Peyer's patch (tissue), 4 donors: ENCODE results near the gene TDP1. TPM values are rescaled to one million over a fixed set of nuclear protein-coding genes. Genes with fewer than 3 reads are reported as not detected.

Experiments used
- DNase-seq, 3 donors: peaks; one replicate each; pipeline ENCODE4 v3.0.0-alpha.2; 2017 to 2019
- H3K27ac ChIP-seq, 4 donors: fragments of 200-600 bp; sonication (generic); one replicate each; pipeline ENCODE4 v1.5.1; 2016 to 2019
- H3K27me3 ChIP-seq, 2 donors: fragments of 200-600 bp; sonication (generic); one replicate each; pipeline ENCODE4 v1.5.1; 2019
- H3K36me3 ChIP-seq, 3 donors: fragments of 200-600 bp; sonication (generic); one replicate each; pipeline ENCODE4 v1.5.1; 2016 to 2019
- H3K4me1 ChIP-seq, 4 donors: fragments of 200-600 bp; sonication (generic); one replicate each; pipeline ENCODE4 v1.5.1; 2016 to 2019
- H3K4me3 ChIP-seq, 4 donors: fragments of 200-600 bp; sonication (generic); 1 replicate in 3 of 4; 2 replicates in 1 of 4; pipeline ENCODE4 v1.5.1; 2016 to 2019; ENCODE audit warnings: mild to moderate bottlenecking in 1 of 4
- H3K9me3 ChIP-seq, 4 donors: fragments of 200-600 bp; sonication (generic); one replicate each; pipeline ENCODE4 v1.5.1; 2016 to 2019; ENCODE audit warnings: mild to moderate bottlenecking in 1 of 4
- CTCF ChIP-seq, 6 experiments: fragments of 450-650 bp in 4 of 6; fragments of 200-600 bp in 2 of 6; sonication (generic) in 1 of 6; IDR thresholded peaks; one replicate each; pipeline ENCODE4 v1.5.1; 2017 to 2019; ENCODE audit warnings: antibody characterized with exemption in 6 of 6, mild to moderate bottlenecking in 3 of 6, moderate library complexity in 1 of 6
- POLR2A ChIP-seq, 2 donors: fragments of 450-650 bp; IDR thresholded peaks; one replicate each; pipeline ENCODE4 v1.5.1; 2017; ENCODE audit warnings: antibody characterized with exemption in 2 of 2, mild to moderate bottlenecking in 2 of 2, moderate library complexity in 2 of 2
- total RNA-seq, 4 donors: library from RNA; depleted of rRNA; stranded (reverse); fragments of >200 nt; gene quantifications; one replicate each; pipeline ENCODE4 v1.1.0, GENCODE V29; 2016

TDP1 gene
- total RNA-seq, 4 donors from 2014 or later: 9.5 to 44.6 (median 15.5) TPM

- Histone ChIP-seq H3K27me3 (no peaks in the 10 kb centered on the region), H3K4me3 (no peak overlapping the region), H3K4me1 (no peaks in the 10 kb centered on the region), H3K36me3 (no peaks in the 10 kb centered on the region), H3K9me3 (no peaks in the 10 kb centered on the region), H3K27ac (no peak overlapping the region)
- no peak for TF ChIP-seq CTCF (IDR thresholded peaks at IDR 0.05)
- TF ChIP-seq POLR2A (IDR thresholded peaks at IDR 0.05): no peak
- DNase-seq: no peak
These were observed 94.5 kb downstream of the TDP1 start for GRCh38 chr14:90050271-90050670.

- no peaks in the 10 kb centered on the region for H3K4me1 ChIP-seq
These were observed 97.3 kb downstream of the TDP1 start for GRCh38 chr14:90053044-90053443.

GRCh38 chr14:90054803-90055202 lies 99.1 kb downstream of the TDP1 start:
- TF ChIP-seq POLR2A (IDR thresholded peaks at IDR 0.05) (no peak), CTCF (IDR thresholded peaks at IDR 0.05) (no peak)
- no peaks in the 10 kb centered on the region for H3K9me3 ChIP-seq
- no peak overlapping the region for H3K4me3 ChIP-seq
- no peaks in the 10 kb centered on the region for H3K36me3 ChIP-seq
- H3K27ac ChIP-seq: no peak overlapping the region
- no peaks in the 10 kb centered on the region for H3K27me3 ChIP-seq
- H3K4me1 ChIP-seq: no peaks in the 10 kb centered on the region
- no peak for DNase-seq

More at GRCh38 chr14:90053044-90053443, 97.3 kb downstream of the TDP1 start:
- Histone ChIP-seq H3K9me3 (no peaks in the 10 kb centered on the region), H3K27ac (no peak overlapping the region), H3K27me3 (no peaks in the 10 kb centered on the region), H3K4me3 (no peak overlapping the region), H3K36me3 (no peaks in the 10 kb centered on the region)
- no peak for TF ChIP-seq POLR2A (IDR thresholded peaks at IDR 0.05)
- TF ChIP-seq CTCF (IDR thresholded peaks at IDR 0.05): no peak
- DNase-seq: no peak

GRCh38 chr14:90056826-90057225 lies 101.1 kb downstream of the TDP1 start:
- Histone ChIP-seq H3K4me1 (peaks cover 0 to 18% (median 8%) of the 10 kb centered on the region in 4 donors), H3K36me3 (no peaks in the 10 kb centered on the region), H3K27me3 (peaks cover 0 to 13% of the 10 kb centered on the region in 2 donors), H3K27ac (no peak overlapping the region), H3K9me3 (no peaks in the 10 kb centered on the region), H3K4me3 (no peak overlapping the region)
- no peak for DNase-seq
- TF ChIP-seq POLR2A (IDR thresholded peaks at IDR 0.05) (no peak), CTCF (IDR thresholded peaks at IDR 0.05) (no peak)

- Histone ChIP-seq H3K36me3 (no peaks in the 10 kb centered on the region), H3K9me3 (no peaks in the 10 kb centered on the region), H3K4me3 (no peak overlapping the region), H3K27me3 (peaks cover 0 to 19% of the 10 kb centered on the region in 2 donors), H3K4me1 (peaks cover 0 to 27% (median 15%) of the 10 kb centered on the region in 4 donors), H3K27ac (no peak overlapping the region)
- TF ChIP-seq CTCF (IDR thresholded peaks at IDR 0.05) (no peak), POLR2A (IDR thresholded peaks at IDR 0.05) (no peak)
- no peak for DNase-seq
These were observed 103.2 kb downstream of the TDP1 start for GRCh38 chr14:90058876-90059458.
